Measurements from ENCODE around the gene GHITM. TPM values are rescaled to one million over a fixed set of nuclear protein-coding genes. Genes with fewer than 3 reads are reported as not detected.

Gene GHITM
- total RNA-seq, 1 donor from 2014 or later = 113 TPM

DNA sequence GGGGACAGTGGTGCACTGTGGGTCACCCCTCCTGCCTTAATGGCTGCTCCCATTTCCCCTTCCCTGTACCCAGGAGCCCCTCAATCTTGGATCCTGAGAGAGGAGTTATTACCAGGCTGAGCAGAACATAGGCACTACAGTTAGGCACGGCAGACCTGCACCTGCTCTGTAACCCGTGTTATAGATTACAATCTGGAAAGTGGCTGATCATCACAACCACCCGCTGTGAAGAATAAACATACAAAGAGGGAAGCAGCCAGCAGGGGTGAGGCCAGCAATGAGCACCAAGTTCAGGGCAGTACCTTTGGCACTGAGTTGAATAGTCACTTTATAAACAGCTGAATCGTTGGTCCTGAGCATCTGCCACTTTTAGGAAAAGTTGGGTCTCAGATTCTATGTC is 56.8 kb downstream of the GHITM start:
- intact Hi-C loops (cut with micrococcal nuclease) = no loop called here
- Mint-ChIP-seq H3K27me3 (peaks cover 39% of the 10 kb centered on the region), H3K36me3 (ENCODE audit: low read depth) (no peaks in the 10 kb centered on the region), H3K27ac (no peak overlapping the region), H3K4me3 (no peak overlapping the region), H3K4me1 (peaks cover 7% of the 10 kb centered on the region), H3K9me3 (no peaks in the 10 kb centered on the region)
- DNase-seq = no peak
- no peak for ATAC-seq (ENCODE audit: low read depth)
- ChIA-PET POLR2A (no interaction called here), CTCF (interaction anchor here (3.6 kb wide), 1 partner anchor 48 kb away, joined by 15 read pairs; no protein-coding TSS in a partner anchor)
- no peak for TF ChIP-seq CTCF (IDR thresholded peaks at IDR 0.05)

- TF ChIP-seq CTCF (IDR thresholded peaks at IDR 0.05) = no peak
- intact Hi-C loops (cut with micrococcal nuclease) = no loop called here
- ChIA-PET CTCF (interaction anchor here (3.6 kb wide), 1 partner anchor 49 kb away, joined by 15 read pairs; no protein-coding TSS in a partner anchor), POLR2A (no interaction called here)
- no peaks in the 10 kb centered on the region for H3K36me3 Mint-ChIP-seq (ENCODE audit: low read depth)
- H3K4me1 Mint-ChIP-seq = peaks cover 7% of the 10 kb centered on the region
- peaks cover 33% of the 10 kb centered on the region for H3K27me3 Mint-ChIP-seq
- H3K4me3 Mint-ChIP-seq = no peak overlapping the region
- no peak overlapping the region for H3K27ac Mint-ChIP-seq
- ATAC-seq (ENCODE audit: low read depth) (no peak), DNase-seq (no peak)
- H3K9me3 Mint-ChIP-seq = no peaks in the 10 kb centered on the region
These were observed 57.6 kb downstream of the GHITM start for GRCh38 chr10:84196941-84197340.

DNA sequence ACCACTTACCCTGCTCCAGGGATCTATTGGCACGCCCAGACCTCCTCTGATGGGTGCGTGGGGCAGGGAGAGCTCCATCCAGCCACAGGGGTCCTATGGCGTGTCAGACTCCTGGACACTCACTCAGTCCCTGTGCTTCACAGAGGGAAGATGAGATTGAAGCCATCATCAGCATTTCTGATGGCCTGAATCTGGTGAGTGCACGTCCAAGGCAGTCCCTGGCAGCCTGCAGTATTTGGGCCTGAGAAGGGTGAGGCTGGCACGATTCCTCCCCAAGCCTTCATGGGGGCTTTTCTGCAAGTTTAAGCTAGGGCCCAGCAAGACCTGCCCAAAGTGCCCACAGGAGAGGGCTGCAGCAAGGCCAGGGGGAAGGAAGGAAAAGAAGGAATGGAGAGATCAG is 58.3 kb downstream of the GHITM start:
- no peak overlapping the region for H3K4me3 Mint-ChIP-seq
- no peaks in the 10 kb centered on the region for H3K36me3 Mint-ChIP-seq (ENCODE audit: low read depth)
- DNase-seq (no peak), ATAC-seq (ENCODE audit: low read depth) (no peak)
- POLR2A ChIA-PET = no interaction called here
- intact Hi-C loops (cut with micrococcal nuclease) = no loop called here
- CTCF ChIA-PET = interaction anchor here (3.6 kb wide), 1 partner anchor 50 kb away, joined by 15 read pairs; no protein-coding TSS in a partner anchor
- H3K27ac Mint-ChIP-seq = no peak overlapping the region
- H3K27me3 Mint-ChIP-seq = peaks cover 33% of the 10 kb centered on the region
- H3K9me3 Mint-ChIP-seq = no peaks in the 10 kb centered on the region
- TF ChIP-seq CTCF (IDR thresholded peaks at IDR 0.05) = no peak
- H3K4me1 Mint-ChIP-seq = peaks cover 7% of the 10 kb centered on the region

- Mint-ChIP-seq H3K27me3 (peaks cover 29% of the 10 kb centered on the region), H3K36me3 (ENCODE audit: low read depth) (no peaks in the 10 kb centered on the region), H3K27ac (no peak overlapping the region), H3K4me3 (no peak overlapping the region), H3K4me1 (peaks cover 7% of the 10 kb centered on the region), H3K9me3 (no peaks in the 10 kb centered on the region)
- intact Hi-C loops (cut with micrococcal nuclease) = no loop called here
- no peak for TF ChIP-seq CTCF (IDR thresholded peaks at IDR 0.05)
- ChIA-PET CTCF (interaction anchor here (3.6 kb wide), 1 partner anchor 51 kb away, joined by 15 read pairs; no protein-coding TSS in a partner anchor), POLR2A (no interaction called here)
- no peak for DNase-seq
- ATAC-seq (ENCODE audit: low read depth) = no peak
These were observed 59.1 kb downstream of the GHITM start for GRCh38 chr10:84198206-84198915.

DNA sequence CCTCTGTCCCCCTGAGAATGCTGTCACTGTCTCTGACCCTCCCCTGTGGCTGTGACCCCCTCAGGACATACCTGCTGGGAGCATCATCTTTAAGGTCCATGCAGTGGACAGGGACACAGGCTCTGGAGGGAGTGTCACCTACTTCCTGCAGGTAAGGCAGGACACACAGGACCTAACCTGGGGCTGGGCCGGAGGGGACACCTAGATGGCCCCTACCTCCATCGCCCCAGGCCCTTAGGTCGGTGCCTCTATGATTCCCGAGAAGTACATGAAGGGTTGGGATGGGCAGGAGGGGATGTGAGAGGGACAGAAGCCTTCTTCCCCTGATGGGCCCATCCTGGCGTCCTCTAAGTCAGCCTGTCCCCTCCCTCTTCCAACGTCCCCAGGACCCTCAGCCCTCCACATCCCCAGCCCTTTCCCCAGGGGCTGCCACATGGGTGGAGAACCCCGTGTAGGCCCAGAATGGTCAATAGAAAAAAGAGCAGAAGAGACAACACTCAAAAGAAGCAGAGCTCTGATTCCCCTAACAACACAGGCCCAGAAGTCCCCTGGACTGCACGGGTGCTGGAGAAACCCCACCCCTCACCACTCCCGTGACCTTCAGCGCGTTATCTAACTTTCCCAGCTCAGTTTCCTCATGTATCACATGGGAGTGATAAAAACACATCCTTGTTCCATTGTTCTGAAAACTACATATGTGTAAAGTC is 61.4 kb downstream of the GHITM start:
- Mint-ChIP-seq H3K27ac (no peak overlapping the region), H3K9me3 (no peaks in the 10 kb centered on the region), H3K27me3 (peaks cover 24% of the 10 kb centered on the region), H3K36me3 (ENCODE audit: low read depth) (no peaks in the 10 kb centered on the region), H3K4me3 (no peak overlapping the region), H3K4me1 (peaks cover 2% of the 10 kb centered on the region)
- ChIA-PET CTCF (interaction anchor here (3.8 kb wide), 1 partner anchor 52 kb away, joined by 36 read pairs; no protein-coding TSS in a partner anchor), POLR2A (no interaction called here)
- intact Hi-C loops (cut with micrococcal nuclease) = no loop called here
- no peak for TF ChIP-seq CTCF (IDR thresholded peaks at IDR 0.05)
- ATAC-seq (ENCODE audit: low read depth) = no peak
- DNase-seq = no peak
